ENCODE measurements around the gene BRINP1.

DNA sequence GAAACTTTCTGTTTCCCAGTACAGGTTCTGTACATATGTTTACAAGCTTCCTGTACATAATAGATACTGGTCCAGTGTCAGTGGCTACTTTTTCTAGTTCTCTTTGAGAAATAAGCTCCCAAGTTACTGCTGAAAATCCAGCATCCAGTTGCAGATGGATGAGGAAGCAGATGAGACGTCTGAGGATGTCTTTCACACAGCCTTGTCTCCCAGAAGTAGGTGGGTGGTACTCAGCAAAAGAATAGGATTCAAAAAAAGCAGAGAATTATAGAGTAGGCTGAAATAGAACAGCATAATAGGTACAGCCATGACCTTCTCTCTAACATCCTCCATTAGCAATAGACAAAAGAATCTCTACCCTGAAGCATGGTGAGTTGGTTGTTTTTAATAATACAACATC lies 77.7 kb downstream of the BRINP1 start:
- no peak for TF ChIP-seq CTCF (IDR thresholded peaks at IDR 0.05; ENCODE audit: control extremely low read depth in 1 of 3, insufficient read depth in 1 of 3, low read depth in 1 of 3, low read length in 3 of 3)
- TF ChIP-seq EZH2 (IDR thresholded peaks at IDR 0.05; ENCODE audit: low read depth, low read length, severe bottlenecking): no peak
- no peak for TF ChIP-seq KDM1A (IDR thresholded peaks at IDR 0.05; ENCODE audit: borderline replicate concordance, low read length)
- TF ChIP-seq POU5F1 (IDR thresholded peaks at IDR 0.05; ENCODE audit: low read depth, low read length): no peak
- TF ChIP-seq MAX (IDR thresholded peaks at IDR 0.05): no peak
- TF ChIP-seq SP1 (IDR thresholded peaks at IDR 0.05; ENCODE audit: low read depth, low read length): no peak
- no peak for TF ChIP-seq POLR2AphosphoS5 (IDR thresholded peaks at IDR 0.05; ENCODE audit: low read depth, low read length)
